Measurements from ENCODE around the gene BABAM2.

Gene BABAM2

DNA sequence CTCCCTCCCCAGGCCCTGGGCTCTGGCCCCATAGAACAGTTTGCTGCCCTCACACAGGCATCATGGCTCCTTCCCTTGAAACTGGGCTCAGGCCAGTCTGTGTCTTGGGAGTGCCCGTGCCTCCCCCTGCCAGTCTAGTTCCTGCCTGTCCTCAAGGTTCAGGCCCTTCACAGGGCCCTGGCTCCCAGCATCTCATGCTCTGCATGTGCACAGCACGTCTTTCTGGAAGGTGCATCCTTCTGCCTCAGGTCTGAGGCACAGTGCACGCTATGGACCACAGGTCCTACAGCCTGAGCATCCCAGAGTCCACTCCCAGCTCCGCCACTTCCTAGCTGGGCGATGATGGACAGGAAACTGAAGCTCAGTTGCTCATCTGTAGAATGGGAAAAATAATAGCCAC lies 466.5 kb downstream of the BABAM2 start:
- Histone ChIP-seq H3K4me3 (ENCODE audit: low read depth in 1 of 2, low read length in 2 of 2) (no peak overlapping the region), H3K27me3 (ENCODE audit: control insufficient read depth in 1 of 2, insufficient read depth in 2 of 2, low read length in 2 of 2) (no peaks in the 10 kb centered on the region), H3K9me3 (ENCODE audit: low read length) (no peaks in the 10 kb centered on the region), H3K4me1 (ENCODE audit: insufficient read depth, low read length) (peaks cover 24% of the 10 kb centered on the region), H3K36me3 (ENCODE audit: insufficient read depth, low read length) (no peaks in the 10 kb centered on the region), H3K27ac (ENCODE audit: low read depth, low read length) (no peak overlapping the region), H3K9ac (ENCODE audit: low read length) (no peak overlapping the region)

DNA sequence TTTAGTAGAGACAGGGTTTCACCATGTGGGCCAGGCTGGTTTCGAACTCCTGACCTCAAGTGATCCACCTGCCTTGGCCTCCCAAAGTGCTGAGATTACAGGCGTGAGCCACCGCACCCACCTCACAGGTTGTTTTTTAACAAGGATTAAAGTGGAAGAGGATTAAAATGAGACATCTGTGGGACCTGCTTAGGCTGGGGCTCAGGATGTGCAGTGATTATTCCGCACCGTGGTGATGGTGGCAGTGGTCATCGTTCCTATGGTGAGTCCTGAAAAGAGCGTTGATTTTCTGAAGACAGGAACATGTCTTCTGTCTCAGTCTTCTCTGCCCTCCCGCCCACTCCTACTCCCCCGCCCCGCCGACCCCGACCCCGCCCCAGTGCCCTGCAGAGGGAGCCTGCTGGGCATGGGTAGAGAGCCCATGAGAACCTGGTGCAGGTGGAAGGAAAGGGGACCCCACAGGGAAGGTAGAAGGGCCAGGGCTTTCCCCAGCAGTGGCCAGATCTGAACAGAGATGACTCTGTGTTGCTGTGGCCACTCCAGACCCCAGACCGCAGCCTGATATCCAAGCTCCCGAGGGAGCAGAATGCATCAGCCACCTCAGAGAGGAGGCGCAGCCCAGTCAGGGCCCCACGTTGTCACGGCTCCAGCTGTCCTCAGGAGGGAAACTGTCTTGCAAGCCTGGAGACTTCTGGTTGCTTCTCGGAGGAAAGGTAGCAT lies 467.6 kb downstream of the BABAM2 start:
- Histone ChIP-seq H3K4me3 (ENCODE audit: low read depth in 1 of 2, low read length in 2 of 2) (no peak overlapping the region), H3K4me1 (ENCODE audit: insufficient read depth, low read length) (peaks cover 18% of the 10 kb centered on the region), H3K36me3 (ENCODE audit: insufficient read depth, low read length) (no peaks in the 10 kb centered on the region), H3K27ac (ENCODE audit: low read depth, low read length) (no peak overlapping the region), H3K9me3 (ENCODE audit: low read length) (no peaks in the 10 kb centered on the region), H3K27me3 (ENCODE audit: control insufficient read depth in 1 of 2, insufficient read depth in 2 of 2, low read length in 2 of 2) (no peaks in the 10 kb centered on the region), H3K9ac (ENCODE audit: low read length) (no peak overlapping the region)

DNA sequence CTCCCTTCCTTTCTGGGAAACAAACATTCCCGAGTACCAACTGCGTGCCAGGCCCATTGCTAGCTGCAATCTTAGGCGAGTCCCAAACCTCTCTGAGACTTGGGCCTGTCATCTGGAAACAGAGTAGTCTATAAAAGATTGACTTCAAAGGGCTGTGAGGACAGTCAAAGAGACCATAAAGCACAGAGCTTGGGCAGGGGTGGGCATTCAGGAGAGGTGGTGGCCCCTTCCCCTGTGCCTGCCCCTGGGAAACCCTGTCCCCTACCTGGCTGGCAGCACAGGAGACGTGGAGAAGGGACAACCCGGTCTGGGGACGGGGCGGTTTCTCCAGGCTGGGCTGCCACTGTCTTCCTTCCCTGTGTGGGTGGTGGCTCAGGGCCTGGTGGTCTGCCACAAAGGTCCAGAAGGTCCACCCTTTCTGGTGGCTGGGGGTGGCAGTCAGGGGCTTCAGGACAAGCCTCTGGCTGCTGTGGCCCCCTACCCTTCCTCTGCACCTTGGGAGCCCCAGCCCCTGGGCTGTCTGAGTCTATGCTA lies 468.2 kb downstream of the BABAM2 start:
- Histone ChIP-seq H3K36me3 (ENCODE audit: insufficient read depth, low read length) (no peaks in the 10 kb centered on the region), H3K27ac (ENCODE audit: low read depth, low read length) (no peak overlapping the region), H3K9me3 (ENCODE audit: low read length) (no peaks in the 10 kb centered on the region), H3K9ac (ENCODE audit: low read length) (no peak overlapping the region), H3K4me1 (ENCODE audit: insufficient read depth, low read length) (peaks cover 18% of the 10 kb centered on the region), H3K4me3 (ENCODE audit: low read depth in 1 of 2, low read length in 2 of 2) (no peak overlapping the region), H3K27me3 (ENCODE audit: control insufficient read depth in 1 of 2, insufficient read depth in 2 of 2, low read length in 2 of 2) (no peaks in the 10 kb centered on the region)

- Histone ChIP-seq H3K27ac (ENCODE audit: low read depth, low read length) (no peak overlapping the region), H3K9me3 (ENCODE audit: low read length) (no peaks in the 10 kb centered on the region), H3K4me3 (ENCODE audit: low read depth in 1 of 2, low read length in 2 of 2) (no peak overlapping the region), H3K4me1 (ENCODE audit: insufficient read depth, low read length) (peaks cover 18% of the 10 kb centered on the region), H3K27me3 (ENCODE audit: control insufficient read depth in 1 of 2, insufficient read depth in 2 of 2, low read length in 2 of 2) (no peaks in the 10 kb centered on the region), H3K36me3 (ENCODE audit: insufficient read depth, low read length) (no peaks in the 10 kb centered on the region), H3K9ac (ENCODE audit: low read length) (no peak overlapping the region)
These were observed 468.9 kb downstream of the BABAM2 start for GRCh38 chr2:28359222-28360057.

GRCh38 chr2:28360058-28360717 lies 469.7 kb downstream of the BABAM2 start:
- Histone ChIP-seq H3K9ac (ENCODE audit: low read length) (no peak overlapping the region), H3K36me3 (ENCODE audit: insufficient read depth, low read length) (no peaks in the 10 kb centered on the region), H3K27me3 (ENCODE audit: control insufficient read depth in 1 of 2, insufficient read depth in 2 of 2, low read length in 2 of 2) (no peaks in the 10 kb centered on the region), H3K4me1 (ENCODE audit: insufficient read depth, low read length) (peaks cover 17% of the 10 kb centered on the region), H3K9me3 (ENCODE audit: low read length) (no peaks in the 10 kb centered on the region), H3K27ac (ENCODE audit: low read depth, low read length) (no peak overlapping the region), H3K4me3 (ENCODE audit: low read depth in 1 of 2, low read length in 2 of 2) (no peak overlapping the region)

DNA sequence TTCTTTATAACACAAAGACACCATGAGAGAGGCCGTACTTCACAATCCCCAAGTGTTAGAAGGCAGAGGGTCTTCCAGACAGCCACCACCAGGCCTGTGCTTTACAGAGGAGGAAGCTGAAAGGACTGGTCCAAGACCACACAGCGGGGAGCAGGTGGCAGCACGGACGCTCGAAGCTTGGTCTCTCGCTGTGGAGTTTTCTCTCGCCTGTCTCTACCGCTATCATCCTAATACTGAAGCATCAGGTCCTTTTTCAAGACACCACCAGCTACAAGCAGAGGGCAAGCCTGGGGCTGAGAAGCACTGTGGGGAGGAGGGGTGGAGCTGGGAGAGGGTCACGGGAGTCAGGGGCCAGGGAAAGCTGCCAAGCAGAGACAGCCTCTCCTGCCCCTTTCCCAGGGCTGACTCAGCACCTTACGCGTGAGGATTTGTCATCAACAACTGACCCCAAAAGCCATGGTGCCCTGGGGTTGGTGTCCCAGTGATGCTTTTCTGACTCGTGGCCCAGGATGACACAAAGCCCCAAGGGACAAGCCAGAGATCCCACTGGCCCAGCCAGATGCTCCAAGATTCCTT lies 470.3 kb downstream of the BABAM2 start:
- H3K27me3 ChIP-seq (ENCODE audit: control insufficient read depth in 1 of 2, insufficient read depth in 2 of 2, low read length in 2 of 2), result no peaks in the 10 kb centered on the region
- peaks cover 11% of the 10 kb centered on the region for H3K4me1 ChIP-seq (ENCODE audit: insufficient read depth, low read length)
- no peak overlapping the region for H3K4me3 ChIP-seq (ENCODE audit: low read depth in 1 of 2, low read length in 2 of 2)
- H3K9ac ChIP-seq (ENCODE audit: low read length), result no peak overlapping the region
- H3K36me3 ChIP-seq (ENCODE audit: insufficient read depth, low read length), result no peaks in the 10 kb centered on the region
- H3K9me3 ChIP-seq (ENCODE audit: low read length), result no peaks in the 10 kb centered on the region
- H3K27ac ChIP-seq (ENCODE audit: low read depth, low read length), result no peak overlapping the region

GRCh38 chr2:28361991-28362710 lies 471.6 kb downstream of the BABAM2 start:
- Histone ChIP-seq H3K27ac (ENCODE audit: low read depth, low read length) (no peak overlapping the region), H3K4me1 (ENCODE audit: insufficient read depth, low read length) (no peaks in the 10 kb centered on the region)

GRCh38 chr2:28362991-28363521 lies 472.5 kb downstream of the BABAM2 start:
- H3K36me3 ChIP-seq (ENCODE audit: insufficient read depth, low read length), result no peaks in the 10 kb centered on the region
- H3K27ac ChIP-seq (ENCODE audit: low read depth, low read length), result no peak overlapping the region
- H3K4me1 ChIP-seq (ENCODE audit: insufficient read depth, low read length), result no peaks in the 10 kb centered on the region
- no peaks in the 10 kb centered on the region for H3K27me3 ChIP-seq (ENCODE audit: control insufficient read depth in 1 of 2, insufficient read depth in 2 of 2, low read length in 2 of 2)
- no peak overlapping the region for H3K9ac ChIP-seq (ENCODE audit: low read length)
- H3K9me3 ChIP-seq (ENCODE audit: low read length), result no peaks in the 10 kb centered on the region
- no peak overlapping the region for H3K4me3 ChIP-seq (ENCODE audit: low read depth in 1 of 2, low read length in 2 of 2)

More at GRCh38 chr2:28361991-28362710, 471.6 kb downstream of the BABAM2 start:
- Histone ChIP-seq H3K36me3 (ENCODE audit: insufficient read depth, low read length) (no peaks in the 10 kb centered on the region), H3K9me3 (ENCODE audit: low read length) (no peaks in the 10 kb centered on the region), H3K9ac (ENCODE audit: low read length) (no peak overlapping the region), H3K4me3 (ENCODE audit: low read depth in 1 of 2, low read length in 2 of 2) (no peak overlapping the region), H3K27me3 (ENCODE audit: control insufficient read depth in 1 of 2, insufficient read depth in 2 of 2, low read length in 2 of 2) (no peaks in the 10 kb centered on the region)

DNA sequence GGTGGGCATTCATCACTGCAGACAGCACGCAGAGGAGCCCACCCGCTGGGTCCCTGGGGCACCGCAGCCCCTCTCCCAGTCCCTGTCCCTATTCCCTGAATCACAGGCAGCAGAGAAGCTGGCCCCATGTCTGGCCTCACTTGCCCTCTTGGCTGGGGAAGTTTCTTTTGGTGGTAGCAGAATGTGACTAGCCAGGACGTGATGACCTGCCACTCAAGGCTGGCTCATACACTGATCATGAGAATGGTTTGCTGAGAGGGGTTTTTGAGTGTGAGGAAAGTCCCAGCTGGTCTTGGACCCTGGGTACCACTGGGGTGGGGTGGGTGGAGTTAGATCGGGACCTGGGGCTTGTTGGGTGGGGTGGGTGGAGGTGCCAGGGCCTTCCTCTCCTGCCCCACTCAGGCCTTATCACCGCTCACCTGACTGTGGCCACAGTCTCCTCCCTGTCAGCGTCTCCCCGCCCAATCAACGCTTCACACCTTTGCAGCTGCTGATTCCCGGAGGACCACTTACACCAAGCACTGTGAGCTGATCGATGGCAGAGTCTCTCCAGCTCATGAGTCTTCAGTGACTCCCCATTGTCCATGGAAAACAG lies 473.3 kb downstream of the BABAM2 start:
- Histone ChIP-seq H3K9ac (ENCODE audit: low read length) (no peak overlapping the region), H3K27me3 (ENCODE audit: control insufficient read depth in 1 of 2, insufficient read depth in 2 of 2, low read length in 2 of 2) (no peaks in the 10 kb centered on the region), H3K36me3 (ENCODE audit: insufficient read depth, low read length) (no peaks in the 10 kb centered on the region), H3K4me1 (ENCODE audit: insufficient read depth, low read length) (no peaks in the 10 kb centered on the region), H3K9me3 (ENCODE audit: low read length) (no peaks in the 10 kb centered on the region), H3K4me3 (ENCODE audit: low read depth in 1 of 2, low read length in 2 of 2) (no peak overlapping the region), H3K27ac (ENCODE audit: low read depth, low read length) (no peak overlapping the region)

DNA sequence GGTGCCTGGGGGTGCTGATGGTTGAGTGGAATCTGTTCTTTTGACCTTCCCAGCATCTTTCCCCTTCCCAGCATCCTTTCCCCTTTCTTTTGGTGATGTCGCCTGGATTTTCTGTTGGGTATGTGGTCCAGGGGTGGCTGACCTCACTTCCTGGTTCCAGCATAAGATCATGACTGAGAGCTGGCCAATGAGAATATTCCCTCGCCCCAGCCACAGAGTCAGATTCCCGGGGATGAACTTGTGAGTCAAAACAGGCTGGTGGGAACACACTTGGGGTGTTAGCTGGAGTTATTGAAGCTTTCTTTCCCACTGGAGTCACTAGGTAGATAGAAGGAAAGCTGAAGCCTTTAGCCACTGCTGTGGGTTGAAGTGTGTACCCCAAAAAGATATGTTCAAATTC lies 474.1 kb downstream of the BABAM2 start:
- Histone ChIP-seq H3K27me3 (ENCODE audit: control insufficient read depth in 1 of 2, insufficient read depth in 2 of 2, low read length in 2 of 2) (no peaks in the 10 kb centered on the region), H3K27ac (ENCODE audit: low read depth, low read length) (no peak overlapping the region), H3K4me3 (ENCODE audit: low read depth in 1 of 2, low read length in 2 of 2) (no peak overlapping the region), H3K36me3 (ENCODE audit: insufficient read depth, low read length) (no peaks in the 10 kb centered on the region), H3K9me3 (ENCODE audit: low read length) (no peaks in the 10 kb centered on the region), H3K9ac (ENCODE audit: low read length) (no peak overlapping the region), H3K4me1 (ENCODE audit: insufficient read depth, low read length) (no peaks in the 10 kb centered on the region)

Measured in muscle layer of colon (tissue), 2 donors.